SKM-1 treated with dmso at 0.1 percent for 144 hours (cell line): ENCODE data around the gene AKIRIN1.
"Not testable (repeated sequence)": the region's sequence is repeated elsewhere in the genome, so short reads cannot be mapped to it uniquely, and the experiment has no call there.

ENCODE experiments used
- DNase-seq: peaks from one replicate; lab custom pipeline; 2025; ENCODE audit not compliant: unreplicated experiment; lab: John Stamatoyannopoulos, UW

The AKIRIN1 gene

DNA sequence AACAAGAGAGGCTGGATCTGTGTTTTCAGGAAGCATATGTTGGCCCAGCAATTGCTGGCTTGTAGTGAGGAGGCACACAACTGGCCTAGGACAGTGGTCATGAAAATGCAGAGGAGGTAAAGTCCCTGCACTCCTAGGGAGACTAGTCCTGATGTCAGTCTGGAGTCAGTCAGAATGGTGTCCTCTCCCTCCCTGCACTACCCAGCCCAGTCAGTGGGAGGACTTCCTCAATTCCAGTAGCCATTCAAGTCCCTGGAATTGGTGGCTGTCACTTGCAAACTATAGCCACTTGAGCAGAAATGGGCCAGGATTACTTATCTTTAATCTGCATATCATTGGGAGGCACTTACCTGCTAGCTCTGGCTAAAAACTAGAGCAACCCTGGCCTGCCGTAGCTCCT is 53.7 kb downstream of the AKIRIN1 start:
- DNase-seq: peak; percentile 39

- no peak for DNase-seq
Measured at GRCh38 chr1:39045231-39045630, 54.2 kb downstream of the AKIRIN1 start.

- no peak for DNase-seq
Measured at GRCh38 chr1:39046613-39047210, 55.6 kb downstream of the AKIRIN1 start.

GRCh38 chr1:39047374-39048229 is 56.5 kb downstream of the AKIRIN1 start:
- no peak for DNase-seq

DNA sequence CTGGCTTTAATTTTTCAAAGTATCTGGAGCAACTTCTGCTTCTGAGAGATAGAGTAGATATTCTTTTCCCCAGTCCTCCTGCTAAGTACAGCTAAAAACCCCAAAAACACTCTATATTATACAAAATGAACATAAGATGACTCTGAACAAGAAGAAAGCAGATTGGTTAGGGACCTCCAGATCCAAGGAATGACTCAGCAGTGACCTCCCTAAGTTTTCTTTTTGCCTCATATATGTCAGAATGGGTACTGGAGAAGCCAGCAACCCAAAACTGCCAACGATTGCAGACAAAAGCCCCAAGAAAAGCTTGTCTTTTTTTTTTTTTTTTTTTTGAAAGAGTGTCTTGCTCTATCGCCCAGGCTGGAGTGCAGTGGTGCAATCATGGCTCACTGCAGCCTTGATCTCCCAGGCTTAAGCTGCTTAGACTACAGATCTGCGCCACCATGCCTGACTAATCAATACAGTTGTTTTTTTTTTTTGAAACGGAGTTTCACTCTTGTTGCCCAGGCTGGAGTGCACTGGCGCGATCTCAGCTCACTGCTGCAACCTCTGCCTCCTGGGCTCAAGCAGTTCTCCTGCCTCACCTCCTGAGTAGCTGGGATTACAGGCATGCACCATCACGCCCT is 57.8 kb downstream of the AKIRIN1 start:
- no peak for DNase-seq

DNA sequence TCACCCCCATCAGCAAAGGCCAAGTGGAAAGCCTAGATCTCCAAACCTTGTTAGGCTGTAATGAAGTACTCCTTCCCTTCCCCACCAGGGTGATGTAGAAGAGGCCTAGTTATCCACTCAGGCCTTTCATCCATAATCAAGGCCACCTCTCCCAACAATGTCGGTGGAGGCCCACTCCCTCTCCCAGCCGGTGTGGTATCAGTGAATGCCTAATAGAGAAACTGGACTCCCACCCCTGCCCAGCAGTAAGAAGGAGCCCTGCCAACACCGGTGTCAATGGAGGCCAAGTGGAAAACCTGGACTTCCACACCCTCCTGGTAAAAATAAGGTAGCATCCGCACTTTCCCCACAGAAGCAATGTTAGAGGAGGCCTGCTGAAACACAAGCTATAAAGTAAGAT is 58.9 kb downstream of the AKIRIN1 start:
- no peak for DNase-seq

DNA sequence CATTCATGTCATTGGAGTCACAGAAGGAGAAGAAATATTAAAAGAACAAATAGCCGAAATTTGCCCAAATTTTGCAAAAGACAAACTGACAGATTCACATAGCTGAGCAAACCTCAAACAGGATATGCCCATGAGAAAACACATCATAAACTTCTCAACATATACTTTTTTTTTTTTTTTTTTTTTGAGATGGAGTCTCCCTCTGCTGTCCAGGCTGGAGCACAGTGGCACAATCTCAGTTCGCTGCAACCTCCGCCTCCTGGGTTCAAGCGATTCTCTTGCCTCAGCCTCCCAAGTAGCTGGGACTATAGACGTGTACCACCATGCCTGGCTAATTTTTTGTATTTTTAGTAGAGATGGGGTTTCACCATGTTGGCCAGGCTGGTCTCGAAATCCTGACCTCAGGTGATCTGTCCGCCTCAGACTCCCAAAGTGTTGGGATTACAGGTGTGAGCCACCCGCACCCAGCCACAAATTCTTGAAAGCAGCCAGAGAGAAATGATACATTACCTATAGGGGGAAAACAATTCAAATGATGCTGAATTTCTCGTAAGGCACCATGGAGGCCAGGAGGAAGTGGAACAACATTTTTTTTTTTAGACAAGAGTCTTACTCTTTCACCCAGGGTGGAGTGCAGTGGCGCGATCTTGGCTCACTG is 60.2 kb downstream of the AKIRIN1 start:
- DNase-seq: not testable (repeated sequence)

GRCh38 chr1:39051956-39052355 is 60.9 kb downstream of the AKIRIN1 start:
- DNase-seq: no peak

- DNase-seq: not testable (repeated sequence)
Measured at GRCh38 chr1:39055213-39055710, 64.2 kb downstream of the AKIRIN1 start.
